H9 (cell line): ENCODE data around the gene REEP3. TPM values are rescaled to one million over a fixed set of nuclear protein-coding genes. Genes with fewer than 3 reads are reported as not detected.

Source experiments
- DNase-seq: peaks from one replicate; pipeline ENCODE4 v3.0.0-alpha.2; 2017
- H2AFZ ChIP-seq: one replicate; pipeline ENCODE4 v1.6.1; 2013; ENCODE audit warnings: mild to moderate bottlenecking, low read length, control low read depth, moderate library complexity
- H2AK5ac ChIP-seq: 2 replicates; pipeline ENCODE4 v1.6.1; 2013; ENCODE audit warnings: low read length, control low read depth, mixed read lengths; ENCODE audit not compliant: insufficient read length
- H2BK120ac ChIP-seq: one replicate; pipeline ENCODE4 v1.6.1; 2013; ENCODE audit warnings: low read depth, mild to moderate bottlenecking, low read length, control low read depth, inconsistent platforms; ENCODE audit not compliant: poor library complexity, severe bottlenecking
- H2BK12ac ChIP-seq: 2 replicates; pipeline ENCODE4 v1.6.1; 2013; ENCODE audit warnings: low read length, control low read depth, mixed read lengths, low read depth; ENCODE audit not compliant: insufficient read length
- H2BK15ac ChIP-seq: 2 replicates; pipeline ENCODE4 v1.6.1; 2013; ENCODE audit warnings: low read depth, low read length, control low read depth
- H2BK20ac ChIP-seq: one replicate; pipeline ENCODE4 v1.6.1; 2013; ENCODE audit warnings: low read depth, mild to moderate bottlenecking, low read length, control low read depth, inconsistent platforms; ENCODE audit not compliant: poor library complexity, severe bottlenecking
- H2BK5ac ChIP-seq: 2 replicates; pipeline ENCODE4 v1.6.1; 2013; ENCODE audit warnings: low read length, control low read depth, mixed read lengths; ENCODE audit not compliant: insufficient read length
- H3K14ac ChIP-seq: 2 replicates; pipeline ENCODE4 v1.6.1; 2013; ENCODE audit warnings: low read length, control low read depth; ENCODE audit not compliant: insufficient read depth
- H3K18ac ChIP-seq: 2 replicates; pipeline ENCODE4 v1.6.1; 2013; ENCODE audit warnings: low read depth, mild to moderate bottlenecking, mixed read lengths, low read length, control low read depth; ENCODE audit not compliant: insufficient read length
- H3K23ac ChIP-seq: 2 replicates; pipeline ENCODE4 v1.6.1; 2013; ENCODE audit warnings: low read length, control low read depth, mixed read lengths, low read depth; ENCODE audit not compliant: insufficient read length
- H3K23me2 ChIP-seq: 2 replicates; pipeline ENCODE4 v1.6.1; 2013; ENCODE audit warnings: low read depth, mild to moderate bottlenecking, mixed read lengths, low read length, control low read depth; ENCODE audit not compliant: insufficient read length, poor library complexity, severe bottlenecking
- H3K27ac ChIP-seq: 2 replicates; pipeline ENCODE4 v1.5.1; 2013; ENCODE audit warnings: low read length, control low read depth, mixed read lengths, low read depth; ENCODE audit not compliant: insufficient read length
- H3K27me3 ChIP-seq: 2 replicates; pipeline ENCODE4 v1.6.1; 2013; ENCODE audit warnings: low read length, control low read depth, inconsistent platforms; ENCODE audit not compliant: insufficient read depth
- H3K4ac ChIP-seq: 2 replicates; pipeline ENCODE4 v1.6.1; 2013; ENCODE audit warnings: low read depth, mild to moderate bottlenecking, control low read depth, inconsistent platforms, low read length, moderate library complexity
- H3K4me1 ChIP-seq: 2 replicates; pipeline ENCODE4 v1.6.1; 2013; ENCODE audit warnings: low read length, control low read depth, inconsistent platforms; ENCODE audit not compliant: insufficient read depth
- H3K4me2 ChIP-seq: 2 replicates; pipeline ENCODE4 v1.6.1; 2013; ENCODE audit warnings: low read length, control low read depth, mixed read lengths; ENCODE audit not compliant: insufficient read length, insufficient read depth
- H3K56ac ChIP-seq: 2 replicates; pipeline ENCODE4 v1.6.1; 2013; ENCODE audit warnings: low read depth, mild to moderate bottlenecking, mixed read lengths, low read length, control low read depth; ENCODE audit not compliant: insufficient read length
- H3K79me1 ChIP-seq: 2 replicates; pipeline ENCODE4 v1.6.1; 2013; ENCODE audit warnings: low read depth, mild to moderate bottlenecking, moderate library complexity, low read length, control low read depth, inconsistent platforms; ENCODE audit not compliant: insufficient read depth, poor library complexity, severe bottlenecking
- H3K79me2 ChIP-seq: 2 replicates; pipeline ENCODE4 v1.6.1; 2013; ENCODE audit warnings: low read length, control low read depth, inconsistent platforms; ENCODE audit not compliant: insufficient read depth
- H3K9ac ChIP-seq: 2 replicates; pipeline ENCODE4 v1.6.1; 2013; ENCODE audit warnings: low read length, control low read depth, mixed read lengths; ENCODE audit not compliant: insufficient read length; ENCODE audit errors: extremely low read depth
- H3K9me3 ChIP-seq: one replicate; pipeline ENCODE4 v1.6.1; 2013; ENCODE audit warnings: low read depth, low read length, inconsistent platforms; ENCODE audit not compliant: control insufficient read depth
- H3T11ph ChIP-seq: one replicate; pipeline ENCODE4 v1.6.1; 2013; ENCODE audit warnings: mild to moderate bottlenecking, low read length, control low read depth, inconsistent platforms
- H4K20me1 ChIP-seq: one replicate; pipeline ENCODE4 v1.6.1; 2013; ENCODE audit not compliant: control insufficient read depth, insufficient read length, insufficient read depth
- H4K5ac ChIP-seq: 2 replicates; pipeline ENCODE4 v1.6.1; 2013; ENCODE audit warnings: low read depth, mild to moderate bottlenecking, mixed read lengths, low read length, control low read depth; ENCODE audit not compliant: insufficient read length
- H4K8ac ChIP-seq: replicated peaks from 2 replicates; pipeline ENCODE4 v1.6.1; 2013; ENCODE audit warnings: low read length, control low read depth, mixed read lengths, low read depth; ENCODE audit not compliant: insufficient read length
- H4K91ac ChIP-seq: 2 replicates; pipeline ENCODE4 v1.6.1; 2013; ENCODE audit warnings: low read depth, mild to moderate bottlenecking, moderate library complexity, mixed read lengths, low read length, control low read depth; ENCODE audit not compliant: insufficient read length
- H3K27ac Mint-ChIP-seq, 3 experiments: 2 replicates in 2 of 3; 3 replicates in 1 of 3; pipeline ENCODE4 v1.8.0; 2020 to 2021; ENCODE audit warnings: mixed read lengths in 3 of 3, mild to moderate bottlenecking in 1 of 3, moderate library complexity in 1 of 3
- H3K27me3 Mint-ChIP-seq: 2 replicates; pipeline ENCODE4 v1.8.0; 2021; ENCODE audit warnings: low read depth, mild to moderate bottlenecking, moderate library complexity, mixed read lengths
- H3K36me3 Mint-ChIP-seq, 3 experiments: 2 replicates in 2 of 3; 3 replicates in 1 of 3; pipeline ENCODE4 v1.8.0; 2020 to 2021; ENCODE audit warnings: low read depth in 3 of 3, mixed read lengths in 3 of 3; ENCODE audit not compliant: insufficient read depth in 1 of 3
- H3K4me1 Mint-ChIP-seq, 2 experiments: 2 replicates each; pipeline ENCODE4 v1.8.0; 2020; ENCODE audit warnings: mixed read lengths in 2 of 2
- H3K4me3 Mint-ChIP-seq, 2 experiments: 2 replicates in 1 of 2; 3 replicates in 1 of 2; pipeline ENCODE4 v1.8.0; 2020 to 2021; ENCODE audit warnings: mild to moderate bottlenecking in 2 of 2, mixed read lengths in 2 of 2, moderate library complexity in 1 of 2
- H3K9me3 Mint-ChIP-seq, 2 experiments: 2 replicates in 1 of 2; 3 replicates in 1 of 2; pipeline ENCODE4 v1.8.0; 2020; ENCODE audit warnings: mild to moderate bottlenecking in 2 of 2, mixed read lengths in 2 of 2, moderate library complexity in 1 of 2
- WGBS: extraction: QIAGEN DNeasy Blood & Tissue Kit; methylation state at CpG from one replicate; pipeline ENCODE4 v1.1.7; 2013; ENCODE audit warnings: missing lambda C conversion rate, low lambda C conversion rate, mixed read lengths; ENCODE audit not compliant: insufficient read length; ENCODE audit errors: extremely low coverage; 5-methylcytosine and 5-hydroxymethylcytosine counted together
- total RNA-seq: library from RNA; stranded (reverse); gene quantifications from 2 replicates; pipeline ENCODE4 v1.2.1, GENCODE V29; 2021
- TF ChIP-seq, protein P1 (sequence below): fragments of 200-600 bp; sonication (generic); conservative IDR thresholded peaks from 3 replicates; pipeline ENCODE4 v1.8.0; 2021; ENCODE audit warnings: antibody characterized with exemption, mild to moderate bottlenecking

Gene REEP3
- total RNA-seq, 1 experiment from 2014 or later = 21.4 TPM

DNA sequence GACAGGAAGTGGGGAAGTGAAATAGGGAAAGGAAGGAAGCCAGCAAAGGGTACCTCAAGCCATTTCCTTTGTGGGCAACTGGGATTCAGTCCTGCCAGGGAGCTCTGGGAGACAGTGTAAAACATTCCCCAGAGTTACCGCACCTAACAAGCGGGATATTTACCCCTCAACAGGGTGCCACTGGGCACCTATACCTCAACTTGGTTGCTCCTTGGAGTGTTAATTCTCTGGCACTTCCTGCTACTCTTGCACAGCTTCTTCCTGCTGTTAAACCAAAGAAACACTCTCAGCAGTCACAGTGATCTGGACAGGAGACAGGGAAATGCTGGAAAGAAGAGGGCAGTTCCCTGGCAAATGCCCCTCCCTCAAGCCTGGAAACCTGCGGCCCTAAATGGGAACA, 151.3 kb downstream of the REEP3 start:
- Histone ChIP-seq H3K4me1 (peaks cover 17% of the 10 kb centered on the region), H2AFZ (no peak overlapping the region), H3K56ac (no peak overlapping the region), H3K4ac (no peak overlapping the region), H2BK15ac (no peak overlapping the region), H3K14ac (0 out of 2 replicates have a peak overlapping the region, but pooled peaks have one; percentile 46), H3K9ac (no peak overlapping the region), H4K8ac (no peak overlapping the region), H3K79me1 (no peaks in the 10 kb centered on the region), H2BK120ac (no peak overlapping the region), H3K18ac (no peak overlapping the region), H4K5ac (no peak overlapping the region), H4K91ac (no peak overlapping the region), H3K23ac (no peak overlapping the region), H2BK5ac (no peak overlapping the region), H2BK20ac (no peak overlapping the region), H2BK12ac (no peak overlapping the region), H3K9me3 (no peaks in the 10 kb centered on the region), H4K20me1 (no peaks in the 10 kb centered on the region), H2AK5ac (no peak overlapping the region), H3K23me2 (no peaks in the 10 kb centered on the region), H3K79me2 (no peaks in the 10 kb centered on the region), H3K27ac (peak overlapping the region; percentile 36), H3K27me3 (no peaks in the 10 kb centered on the region), H3K4me2 (no peak overlapping the region), H3T11ph (no peak overlapping the region)
- Mint-ChIP-seq H3K4me3 (no peak overlapping the region), H3K4me1 (peaks cover 34% of the 10 kb centered on the region in 2 experiments), H3K36me3 (no peaks in the 10 kb centered on the region), H3K9me3 (no peaks in the 10 kb centered on the region), H3K27me3 (no peaks in the 10 kb centered on the region), H3K27ac (peak overlapping the region in 2 of 3 experiments; percentile 18 to 82; a peak in 2 of 7 replicates)
- TF ChIP-seq, protein P1, sequence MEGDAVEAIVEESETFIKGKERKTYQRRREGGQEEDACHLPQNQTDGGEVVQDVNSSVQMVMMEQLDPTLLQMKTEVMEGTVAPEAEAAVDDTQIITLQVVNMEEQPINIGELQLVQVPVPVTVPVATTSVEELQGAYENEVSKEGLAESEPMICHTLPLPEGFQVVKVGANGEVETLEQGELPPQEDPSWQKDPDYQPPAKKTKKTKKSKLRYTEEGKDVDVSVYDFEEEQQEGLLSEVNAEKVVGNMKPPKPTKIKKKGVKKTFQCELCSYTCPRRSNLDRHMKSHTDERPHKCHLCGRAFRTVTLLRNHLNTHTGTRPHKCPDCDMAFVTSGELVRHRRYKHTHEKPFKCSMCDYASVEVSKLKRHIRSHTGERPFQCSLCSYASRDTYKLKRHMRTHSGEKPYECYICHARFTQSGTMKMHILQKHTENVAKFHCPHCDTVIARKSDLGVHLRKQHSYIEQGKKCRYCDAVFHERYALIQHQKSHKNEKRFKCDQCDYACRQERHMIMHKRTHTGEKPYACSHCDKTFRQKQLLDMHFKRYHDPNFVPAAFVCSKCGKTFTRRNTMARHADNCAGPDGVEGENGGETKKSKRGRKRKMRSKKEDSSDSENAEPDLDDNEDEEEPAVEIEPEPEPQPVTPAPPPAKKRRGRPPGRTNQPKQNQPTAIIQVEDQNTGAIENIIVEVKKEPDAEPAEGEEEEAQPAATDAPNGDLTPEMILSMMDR = no peak
- WGBS = no CpG with 5 or more reads among the region's 3 CpGs
- no peak for DNase-seq
